NCI-H446 (cell line): ENCODE measurements around the gene ENO1.

Experiments
- DNase-seq, 2 experiments: peaks; one replicate each; lab custom pipeline; 2025; lab: John Stamatoyannopoulos, UW

The ENO1 gene

DNA sequence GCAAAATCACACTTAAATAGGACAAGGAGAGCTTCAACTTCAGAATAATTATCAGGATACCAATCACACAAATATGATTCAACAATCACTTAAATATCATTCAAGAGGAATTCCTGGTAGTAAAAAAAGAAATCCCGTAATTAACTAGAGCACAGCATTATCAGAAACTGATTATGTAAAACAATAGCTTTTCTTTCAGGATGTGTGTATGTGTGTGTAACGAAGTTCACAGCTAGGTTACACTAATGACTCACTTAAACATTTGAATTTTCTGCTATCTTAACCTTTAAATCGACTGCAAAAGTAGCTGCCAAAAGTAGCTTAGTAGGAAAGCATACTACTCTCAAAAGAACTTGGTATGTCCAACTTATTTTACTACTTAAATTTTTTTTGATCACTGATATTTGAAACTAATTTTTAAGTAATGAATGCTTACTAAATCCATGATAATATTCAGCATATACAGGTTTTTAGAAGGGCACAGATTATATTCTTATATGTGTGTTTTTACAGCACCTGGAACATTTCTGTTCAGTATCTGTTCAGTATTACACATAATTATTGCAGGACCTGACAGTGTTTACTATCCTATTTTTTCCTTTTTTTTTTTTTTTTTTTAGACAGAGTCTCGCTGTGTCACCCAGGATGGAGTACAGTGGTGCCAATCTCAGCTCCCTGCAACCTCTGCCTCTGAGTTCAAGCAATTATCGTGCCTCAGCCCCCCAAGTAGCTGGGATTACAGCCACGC lies 65.3 kb downstream of the ENO1 start:
- DNase-seq, result no peak

DNA sequence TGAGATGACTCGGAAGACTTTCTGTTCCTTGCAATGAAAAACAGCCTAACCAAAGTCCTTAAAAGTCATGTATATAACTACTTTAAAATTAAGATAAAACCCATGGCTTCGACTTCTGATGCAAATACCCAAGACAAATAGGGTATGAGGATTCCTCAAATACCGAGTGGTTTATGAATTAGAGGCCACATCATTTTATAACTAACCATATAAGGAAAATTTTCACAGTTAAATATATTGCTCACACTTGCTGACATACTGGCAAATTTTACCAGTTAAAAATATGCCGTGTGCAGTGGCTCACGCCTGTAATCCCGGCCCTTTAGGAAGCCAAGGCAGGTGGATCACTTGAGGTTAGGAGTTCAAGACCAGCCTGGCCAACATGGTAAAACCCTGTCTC lies 66.4 kb downstream of the ENO1 start:
- DNase-seq, result no peak
